HG03565 (cell line): ENCODE data around the gene CBX1.
"Not testable (repeated sequence)": the region's sequence is repeated elsewhere in the genome, so short reads cannot be mapped to it uniquely, and the experiment has no call there.

Experiments
- ATAC-seq: cut with Tn5 transposase; IDR thresholded peaks from one replicate; pipeline ENCODE4 v1.9.1; 2021; ENCODE audit warnings: mild to moderate bottlenecking, moderate library complexity; ENCODE audit not compliant: unreplicated experiment

Gene CBX1

GRCh38 chr17:48074322-48075081 lies 26.8 kb downstream of the CBX1 start:
- no peak for ATAC-seq

- ATAC-seq: not testable (repeated sequence)
These were observed 27.6 kb downstream of the CBX1 start for GRCh38 chr17:48073566-48074094.

- not testable (repeated sequence) for ATAC-seq
These were observed 28.5 kb downstream of the CBX1 start for GRCh38 chr17:48072811-48073210.

GRCh38 chr17:48071654-48072053 lies 29.6 kb downstream of the CBX1 start:
- ATAC-seq: no peak

DNA sequence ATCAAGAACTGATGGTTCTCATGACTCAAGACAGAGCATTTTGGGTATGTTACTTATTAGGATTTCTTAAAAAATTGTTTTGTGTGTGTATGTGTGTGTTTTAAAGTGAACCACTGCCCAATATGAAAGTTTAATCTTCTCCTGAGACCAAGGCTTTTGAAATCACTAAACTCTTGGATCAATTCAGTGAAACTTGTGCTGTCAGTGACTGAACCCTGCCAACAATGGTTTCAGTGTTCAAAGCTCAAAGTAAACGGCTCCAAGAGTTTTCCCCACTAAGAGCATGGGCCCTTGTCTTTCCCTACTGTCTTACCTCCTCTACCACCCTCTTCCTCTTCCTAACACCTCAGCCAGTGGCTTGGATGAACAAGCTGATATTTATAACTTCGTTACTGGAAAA lies 31.1 kb downstream of the CBX1 start:
- ATAC-seq: no peak

DNA sequence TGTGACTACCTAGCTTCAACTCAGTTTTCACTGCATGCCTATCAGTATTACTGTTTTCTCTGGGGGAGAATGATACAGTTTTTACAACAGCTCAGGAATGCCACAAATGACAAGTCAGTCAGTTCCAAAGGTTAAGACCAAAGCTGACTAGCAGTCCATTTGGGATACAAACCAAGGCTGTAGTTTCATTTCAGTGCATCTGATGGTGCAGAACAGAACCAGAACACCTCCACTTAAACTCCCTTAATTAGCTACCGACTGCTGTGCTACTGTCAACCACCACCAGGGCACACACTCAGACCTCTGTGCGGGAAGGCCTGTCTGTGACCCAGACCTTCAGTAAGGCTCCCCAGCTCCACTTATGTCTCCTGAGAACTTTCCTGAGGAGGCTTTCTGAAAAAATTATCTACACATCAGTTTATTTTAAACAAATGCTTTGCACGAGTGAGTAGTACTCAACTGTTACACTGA lies 32.8 kb downstream of the CBX1 start:
- no peak for ATAC-seq

GRCh38 chr17:48067808-48068207 lies 33.5 kb downstream of the CBX1 start:
- not testable (repeated sequence) for ATAC-seq

DNA sequence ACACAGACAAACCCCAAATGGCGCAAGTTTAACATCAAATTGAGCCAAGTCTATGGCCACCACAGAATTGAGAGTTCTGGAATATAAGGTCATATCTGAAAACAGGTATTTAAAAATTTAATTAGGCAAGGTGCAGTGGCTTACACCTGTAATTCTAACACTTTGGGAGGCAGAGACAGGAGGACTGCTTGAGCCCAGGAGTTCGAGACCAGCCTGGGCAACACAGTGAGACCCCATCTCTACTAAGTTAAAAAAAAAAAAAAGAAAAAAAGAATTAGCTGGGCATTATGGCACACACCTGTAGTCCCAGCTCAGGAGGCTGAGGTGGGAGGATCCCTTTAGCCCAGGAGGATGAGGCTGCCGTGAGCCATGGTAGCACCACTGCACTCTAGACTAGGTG lies 34.0 kb downstream of the CBX1 start:
- ATAC-seq: no peak

- no peak for ATAC-seq
These were observed 34.6 kb downstream of the CBX1 start for GRCh38 chr17:48066656-48067055.

GRCh38 chr17:48066192-48066591 lies 35.1 kb downstream of the CBX1 start:
- ATAC-seq: no peak

- no peak for ATAC-seq
These were observed 36.6 kb downstream of the CBX1 start for GRCh38 chr17:48064638-48065037.

- no peak for ATAC-seq
These were observed 39.0 kb downstream of the CBX1 start for GRCh38 chr17:48062273-48062672.

DNA sequence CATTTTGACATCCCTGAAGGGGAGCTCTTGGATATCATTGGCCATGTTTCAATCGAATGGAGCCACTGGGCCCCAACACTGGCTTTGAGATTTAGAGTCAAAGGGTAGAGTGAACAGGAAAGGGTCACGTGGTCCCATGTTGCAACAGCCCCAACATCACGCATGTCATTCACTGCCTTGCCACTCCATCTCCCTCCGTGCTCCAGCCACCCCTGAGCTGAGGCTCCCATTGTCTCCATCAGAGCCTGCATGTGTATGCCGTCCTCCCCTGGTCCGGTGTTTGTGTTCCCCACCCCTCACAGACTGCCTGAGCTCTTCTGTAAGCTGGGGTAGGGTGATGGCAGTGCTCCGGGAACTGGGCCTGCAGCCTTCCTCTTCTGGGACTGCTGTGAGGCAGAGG lies 41.0 kb downstream of the CBX1 start:
- no peak for ATAC-seq

DNA sequence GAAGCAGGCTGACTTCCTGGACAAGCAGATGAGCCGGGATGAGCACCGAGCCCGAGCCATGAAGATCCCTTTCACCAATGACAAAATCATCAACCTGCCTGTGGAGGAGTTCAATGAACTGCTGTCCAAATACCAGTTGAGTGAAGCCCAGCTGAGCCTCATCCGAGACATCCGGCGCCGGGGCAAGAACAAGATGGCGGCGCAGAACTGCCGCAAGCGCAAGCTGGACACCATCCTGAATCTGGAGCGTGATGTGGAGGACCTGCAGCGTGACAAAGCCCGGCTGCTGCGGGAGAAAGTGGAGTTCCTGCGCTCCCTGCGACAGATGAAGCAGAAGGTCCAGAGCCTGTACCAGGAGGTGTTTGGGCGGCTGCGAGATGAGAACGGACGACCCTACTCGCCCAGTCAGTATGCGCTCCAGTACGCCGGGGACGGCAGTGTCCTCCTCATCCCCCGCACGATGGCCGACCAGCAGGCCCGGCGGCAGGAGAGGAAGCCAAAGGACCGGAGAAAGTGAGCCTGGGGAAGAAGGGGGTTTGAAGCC lies 42.1 kb downstream of the CBX1 start:
- no peak for ATAC-seq

- ATAC-seq: no peak
These were observed 42.7 kb downstream of the CBX1 start for GRCh38 chr17:48058393-48059124.

GRCh38 chr17:48057626-48058025 lies 43.7 kb downstream of the CBX1 start:
- ATAC-seq: no peak

GRCh38 chr17:48056879-48057278 lies 44.4 kb downstream of the CBX1 start:
- ATAC-seq: no peak

DNA sequence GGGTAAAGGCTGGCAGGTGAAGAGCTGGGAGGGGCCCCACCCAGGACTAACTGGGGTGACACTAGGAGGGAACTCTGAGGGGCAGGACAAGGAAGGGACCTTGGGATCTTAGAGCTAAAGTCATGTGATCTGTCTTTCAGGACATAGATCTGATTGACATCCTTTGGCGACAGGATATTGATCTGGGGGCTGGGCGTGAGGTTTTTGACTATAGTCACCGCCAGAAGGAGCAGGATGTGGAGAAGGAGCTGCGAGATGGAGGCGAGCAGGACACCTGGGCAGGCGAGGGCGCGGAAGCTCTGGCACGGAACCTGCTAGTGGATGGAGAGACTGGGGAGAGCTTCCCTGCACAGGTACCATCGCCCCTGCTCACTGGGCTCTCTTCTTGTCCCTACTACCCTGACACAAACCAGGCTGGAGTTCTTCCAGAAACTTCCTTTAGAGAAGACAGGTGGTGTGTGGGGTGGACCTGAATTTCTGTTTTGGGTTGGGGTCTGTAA lies 45.0 kb downstream of the CBX1 start:
- no peak for ATAC-seq

- ATAC-seq: no peak
These were observed 45.6 kb downstream of the CBX1 start for GRCh38 chr17:48055531-48056245.

- no peak for ATAC-seq
These were observed 46.8 kb downstream of the CBX1 start for GRCh38 chr17:48054238-48055185.
